KMS-11 (cell line): ENCODE measurements around the gene NCOA1.

Experiments
- H2AFZ ChIP-seq: fragments of 200-600 bp; sonication (generic); 2 replicates; pipeline ENCODE4 v1.6.1; 2016; ENCODE audit warnings: antibody characterized with exemption, mixed run types, low read depth
- H3K27ac ChIP-seq: fragments of 200-600 bp; sonication (generic); 2 replicates; pipeline ENCODE4 v1.6.1; 2016; ENCODE audit warnings: mild to moderate bottlenecking, mixed run types
- H3K27me3 ChIP-seq: fragments of 200-600 bp; sonication (generic); 2 replicates; pipeline ENCODE4 v1.6.1; 2017; ENCODE audit warnings: mild to moderate bottlenecking, low read depth, mixed run types, moderate library complexity; ENCODE audit not compliant: insufficient read depth
- H3K36me3 ChIP-seq: fragments of 200-600 bp; sonication (generic); 2 replicates; pipeline ENCODE4 v1.6.1; 2017; ENCODE audit warnings: mild to moderate bottlenecking, mixed run types; ENCODE audit not compliant: insufficient read depth
- H3K4me1 ChIP-seq: fragments of 200-600 bp; sonication (generic); 2 replicates; pipeline ENCODE4 v1.6.1; 2016; ENCODE audit warnings: mild to moderate bottlenecking, low read depth, mixed run types; ENCODE audit not compliant: poor library complexity, severe bottlenecking
- H3K4me2 ChIP-seq: fragments of 200-600 bp; sonication (generic); 2 replicates; pipeline ENCODE4 v1.7.0; 2016; ENCODE audit warnings: mild to moderate bottlenecking, mixed run types
- H3K4me3 ChIP-seq: fragments of 200-600 bp; sonication (generic); IDR thresholded peaks from 2 replicates; pipeline ENCODE4 v1.6.1; 2017; ENCODE audit warnings: low read depth, low read length, mixed read lengths; ENCODE audit not compliant: insufficient read depth
- H3K79me2 ChIP-seq: fragments of 200-600 bp; sonication (generic); 2 replicates; pipeline ENCODE4 v1.6.1; 2016; ENCODE audit warnings: low read depth, mixed run types; ENCODE audit not compliant: insufficient read depth
- H3K9ac ChIP-seq: fragments of 200-600 bp; sonication (generic); 2 replicates; pipeline ENCODE4 v1.6.1; 2016; ENCODE audit warnings: mild to moderate bottlenecking, mixed run types
- H4K20me1 ChIP-seq: fragments of 200-600 bp; sonication (generic); 2 replicates; pipeline ENCODE4 v1.6.1; 2016; ENCODE audit warnings: mild to moderate bottlenecking, mixed run types; ENCODE audit not compliant: insufficient read depth
- TF ChIP-seq, protein P1 (sequence below): fragments of 200-600 bp; sonication (generic); conservative IDR thresholded peaks from 2 replicates; pipeline ENCODE4 v1.6.1; 2017; ENCODE audit warnings: low read depth, mild to moderate bottlenecking, antibody characterized with exemption, low read length, moderate library complexity, mixed read lengths

Gene NCOA1

DNA sequence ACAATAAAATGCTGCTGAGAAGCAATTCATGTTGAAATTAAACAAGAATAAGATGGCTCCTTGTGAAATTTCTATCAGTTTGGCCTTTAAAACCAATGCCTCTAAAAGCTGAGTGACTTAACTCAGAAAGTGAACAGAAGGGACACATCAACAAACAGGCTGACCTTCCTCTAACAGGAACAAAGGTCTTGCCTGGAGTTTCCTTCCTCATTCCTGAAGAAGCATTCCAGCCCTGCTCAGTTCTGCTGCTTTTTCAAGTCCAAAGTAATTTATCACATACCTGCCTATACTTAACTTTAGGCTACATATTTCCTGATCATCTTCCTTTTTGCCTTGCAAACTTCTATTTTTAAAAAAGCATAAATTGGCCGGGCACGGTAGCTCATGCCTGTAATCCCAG is 288.1 kb downstream of the NCOA1 start:
- Histone ChIP-seq H3K27ac (no peak overlapping the region), H4K20me1 (no peaks in the 10 kb centered on the region), H3K27me3 (no peaks in the 10 kb centered on the region), H3K4me1 (no peaks in the 10 kb centered on the region), H3K4me3 (no peak overlapping the region), H3K79me2 (no peaks in the 10 kb centered on the region), H3K4me2 (no peak overlapping the region), H3K9ac (no peak overlapping the region), H3K36me3 (no peaks in the 10 kb centered on the region), H2AFZ (no peak overlapping the region)
- TF ChIP-seq, protein P1, sequence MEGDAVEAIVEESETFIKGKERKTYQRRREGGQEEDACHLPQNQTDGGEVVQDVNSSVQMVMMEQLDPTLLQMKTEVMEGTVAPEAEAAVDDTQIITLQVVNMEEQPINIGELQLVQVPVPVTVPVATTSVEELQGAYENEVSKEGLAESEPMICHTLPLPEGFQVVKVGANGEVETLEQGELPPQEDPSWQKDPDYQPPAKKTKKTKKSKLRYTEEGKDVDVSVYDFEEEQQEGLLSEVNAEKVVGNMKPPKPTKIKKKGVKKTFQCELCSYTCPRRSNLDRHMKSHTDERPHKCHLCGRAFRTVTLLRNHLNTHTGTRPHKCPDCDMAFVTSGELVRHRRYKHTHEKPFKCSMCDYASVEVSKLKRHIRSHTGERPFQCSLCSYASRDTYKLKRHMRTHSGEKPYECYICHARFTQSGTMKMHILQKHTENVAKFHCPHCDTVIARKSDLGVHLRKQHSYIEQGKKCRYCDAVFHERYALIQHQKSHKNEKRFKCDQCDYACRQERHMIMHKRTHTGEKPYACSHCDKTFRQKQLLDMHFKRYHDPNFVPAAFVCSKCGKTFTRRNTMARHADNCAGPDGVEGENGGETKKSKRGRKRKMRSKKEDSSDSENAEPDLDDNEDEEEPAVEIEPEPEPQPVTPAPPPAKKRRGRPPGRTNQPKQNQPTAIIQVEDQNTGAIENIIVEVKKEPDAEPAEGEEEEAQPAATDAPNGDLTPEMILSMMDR, result no peak

DNA sequence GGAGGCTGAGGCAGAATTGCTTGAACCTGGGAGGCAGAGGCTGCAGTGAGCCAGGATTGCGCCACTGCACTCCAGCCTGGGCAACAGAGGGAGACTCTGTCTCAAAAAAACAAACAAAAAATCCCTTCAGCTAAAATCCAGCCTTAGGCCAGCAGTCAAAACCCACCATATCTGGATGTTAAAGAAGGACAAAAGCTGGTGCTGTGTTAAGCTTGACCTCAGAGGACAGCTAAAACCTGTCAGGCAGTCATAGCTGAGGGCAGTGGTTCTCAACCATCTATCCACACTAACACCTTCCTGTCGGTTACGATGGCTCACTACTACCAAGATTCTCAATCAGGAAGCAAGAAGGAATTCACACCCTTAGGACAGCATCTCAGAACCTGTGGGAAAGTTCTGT is 292.6 kb downstream of the NCOA1 start:
- Histone ChIP-seq H3K9ac (no peak overlapping the region), H3K79me2 (no peaks in the 10 kb centered on the region), H4K20me1 (no peaks in the 10 kb centered on the region), H2AFZ (no peak overlapping the region), H3K4me1 (no peaks in the 10 kb centered on the region), H3K27ac (no peak overlapping the region), H3K36me3 (no peaks in the 10 kb centered on the region), H3K4me2 (no peak overlapping the region), H3K27me3 (no peaks in the 10 kb centered on the region), H3K4me3 (no peak overlapping the region)
- TF ChIP-seq, protein P1, result no peak

- no peaks in the 10 kb centered on the region for H3K27me3 ChIP-seq
- H4K20me1 ChIP-seq, result no peaks in the 10 kb centered on the region
- H3K36me3 ChIP-seq, result no peaks in the 10 kb centered on the region
- TF ChIP-seq, protein P1, result no peak
- H3K4me2 ChIP-seq, result no peak overlapping the region
- H3K9ac ChIP-seq, result no peak overlapping the region
- H2AFZ ChIP-seq, result no peak overlapping the region
- H3K79me2 ChIP-seq, result no peaks in the 10 kb centered on the region
- H3K27ac ChIP-seq, result no peak overlapping the region
- H3K4me1 ChIP-seq, result no peaks in the 10 kb centered on the region
- no peak overlapping the region for H3K4me3 ChIP-seq
Measured at GRCh38 chr2:24785671-24786321, 294.7 kb downstream of the NCOA1 start.

DNA sequence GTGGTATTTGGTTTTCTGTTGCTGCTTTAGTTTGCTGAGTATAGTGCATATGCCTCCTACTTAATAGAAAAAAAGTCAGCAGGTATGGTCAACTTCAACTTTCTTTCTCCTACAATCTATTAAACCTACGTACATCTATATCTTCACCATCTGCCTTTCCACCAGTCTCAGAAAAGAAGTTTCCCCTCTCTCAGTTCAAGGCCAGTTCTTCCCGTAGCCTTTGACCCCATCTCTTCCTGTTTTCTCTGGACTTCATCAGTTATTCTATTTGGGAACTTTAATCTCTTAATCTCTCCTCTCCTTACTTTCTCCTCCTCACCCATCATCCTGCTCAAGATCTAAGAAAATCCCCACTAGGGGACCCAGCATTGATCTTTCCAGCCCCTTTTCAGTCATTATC is 296.5 kb downstream of the NCOA1 start:
- no peak overlapping the region for H3K4me2 ChIP-seq
- H4K20me1 ChIP-seq, result no peaks in the 10 kb centered on the region
- no peak overlapping the region for H2AFZ ChIP-seq
- no peaks in the 10 kb centered on the region for H3K27me3 ChIP-seq
- no peak overlapping the region for H3K9ac ChIP-seq
- TF ChIP-seq, protein P1, result no peak
- no peaks in the 10 kb centered on the region for H3K79me2 ChIP-seq
- no peak overlapping the region for H3K4me3 ChIP-seq
- no peaks in the 10 kb centered on the region for H3K36me3 ChIP-seq
- peaks cover 15% of the 10 kb centered on the region for H3K4me1 ChIP-seq
- no peak overlapping the region for H3K27ac ChIP-seq
